HL-60 (cell line): ENCODE measurements around the gene LCN15.

Experiments
- DNase-seq, 2 experiments: peaks; one replicate each; pipeline ENCODE4 v3.0.0-alpha.2; 2010 to 2020; ENCODE audit warnings: low read depth in 1 of 2, low spot score in 1 of 2
- H3K27ac ChIP-seq: fragments of 250-450 bp; sonication (Bioruptor Pico); replicated peaks from 2 replicates; pipeline ENCODE4 v1.5.1; 2020; ENCODE audit warnings: mild to moderate bottlenecking, moderate library complexity
- H3K27me3 ChIP-seq: fragments of 250-450 bp; sonication (Bioruptor Pico); 2 replicates; pipeline ENCODE4 v1.5.1; 2021; ENCODE audit warnings: mild to moderate bottlenecking, moderate library complexity; ENCODE audit not compliant: insufficient read depth, poor library complexity, severe bottlenecking
- H3K4me3 ChIP-seq: replicated peaks from 2 replicates; pipeline ENCODE4 v1.5.1; 2011; ENCODE audit warnings: mild to moderate bottlenecking, control low read depth, low read length; ENCODE audit not compliant: insufficient read depth
- CTCF ChIP-seq: IDR thresholded peaks from one replicate; pipeline ENCODE4 v1.5.1; 2011; ENCODE audit warnings: low read length, control low read depth, inconsistent platforms; ENCODE audit not compliant: insufficient read depth
- GABPA ChIP-seq: IDR thresholded peaks from 2 replicates; pipeline ENCODE4 v1.6.1; 2012; ENCODE audit warnings: low read depth
- POLR2AphosphoS5 ChIP-seq: IDR thresholded peaks from 2 replicates; pipeline ENCODE4 v1.6.1; 2012; ENCODE audit warnings: low read depth
- REST ChIP-seq: IDR thresholded peaks from 2 replicates; pipeline ENCODE4 v1.6.1; 2012; ENCODE audit warnings: low read depth; ENCODE audit not compliant: insufficient replicate concordance
- SPI1 ChIP-seq: IDR thresholded peaks from 2 replicates; pipeline ENCODE4 v1.6.1; 2012; ENCODE audit warnings: low read depth, mild to moderate bottlenecking, borderline replicate concordance

The LCN15 gene

GRCh38 chr9:136728080-136728547, 36.2 kb downstream of the LCN15 start:
- H3K4me3 ChIP-seq, result peak overlapping the region; percentile 92
- peak; percentile 86 to 89 for DNase-seq
- H3K27ac ChIP-seq, result peak overlapping the region; percentile 83
- TF ChIP-seq GABPA (no peak), CTCF (peak; percentile 44), REST (peak; percentile 80), POLR2AphosphoS5 (peak; percentile 97), SPI1 (peak; percentile 39; the same call in 1 of the 2 replicates)
- no peaks in the 10 kb centered on the region for H3K27me3 ChIP-seq

- DNase-seq, result peak; percentile 56 to 63
- TF ChIP-seq GABPA (no peak), CTCF (peak; percentile 83)
- Histone ChIP-seq H3K27me3 (no peaks in the 10 kb centered on the region), H3K27ac (peak overlapping the region; percentile 79), H3K4me3 (peak overlapping the region; percentile 92)
Observed at GRCh38 chr9:136726631-136727191, 37.6 kb downstream of the LCN15 start.

- DNase-seq, result no peak
- Histone ChIP-seq H3K4me3 (peak overlapping the region; percentile 92), H3K27me3 (no peaks in the 10 kb centered on the region), H3K27ac (peak overlapping the region; percentile 79)
- TF ChIP-seq CTCF (no peak), POLR2AphosphoS5 (no peak; the same call in 1 of the 2 replicates), GABPA (no peak), SPI1 (no peak), REST (no peak)
Observed at GRCh38 chr9:136726118-136726517, 38.2 kb downstream of the LCN15 start.

- Histone ChIP-seq H3K27ac (peak overlapping the region; percentile 79), H3K27me3 (no peaks in the 10 kb centered on the region), H3K4me3 (peak overlapping the region; percentile 92)
- no peak for DNase-seq
- no peak for TF ChIP-seq GABPA
- peak; percentile 0; the same call in 1 of the 2 replicates for TF ChIP-seq POLR2AphosphoS5
Observed at GRCh38 chr9:136725612-136726011, 38.7 kb downstream of the LCN15 start.
